GM18909 (cell line): ENCODE data around the gene ANTKMT.
"Not testable (repeated sequence)": the region's sequence is repeated elsewhere in the genome, so short reads cannot be mapped to it uniquely, and the experiment has no call there.

ENCODE experiments used
- ATAC-seq: cut with Tn5 transposase; IDR thresholded peaks from one replicate; pipeline ENCODE4 v1.9.1; 2021; ENCODE audit warnings: mild to moderate bottlenecking; ENCODE audit not compliant: unreplicated experiment, poor library complexity

The ANTKMT gene

DNA sequence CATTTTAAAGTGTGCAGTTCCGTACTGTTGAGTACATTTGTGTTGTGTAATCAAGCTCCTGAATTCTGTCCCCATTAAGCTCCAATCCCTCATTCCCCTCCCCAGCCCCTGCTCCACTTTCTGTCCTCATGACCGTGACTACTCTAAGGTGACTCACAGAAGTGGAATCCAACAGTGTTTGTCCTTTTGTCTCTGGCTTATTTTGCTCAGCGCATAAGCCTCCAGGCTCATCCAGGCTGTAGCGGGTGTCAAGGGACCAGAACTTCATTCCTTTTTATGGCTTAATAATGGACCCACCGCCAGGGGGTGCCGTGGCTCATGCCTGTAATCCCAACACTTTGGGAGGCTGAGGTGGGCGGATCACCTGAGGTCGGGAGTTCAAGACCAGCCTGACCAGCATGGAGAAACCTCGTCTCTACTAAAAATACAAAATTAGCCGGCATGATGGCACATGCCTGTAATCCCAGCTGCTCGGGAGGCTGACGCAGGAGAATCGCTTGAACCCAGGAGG, 8.2 kb upstream of the ANTKMT start:
- ATAC-seq, result not testable (repeated sequence)

DNA sequence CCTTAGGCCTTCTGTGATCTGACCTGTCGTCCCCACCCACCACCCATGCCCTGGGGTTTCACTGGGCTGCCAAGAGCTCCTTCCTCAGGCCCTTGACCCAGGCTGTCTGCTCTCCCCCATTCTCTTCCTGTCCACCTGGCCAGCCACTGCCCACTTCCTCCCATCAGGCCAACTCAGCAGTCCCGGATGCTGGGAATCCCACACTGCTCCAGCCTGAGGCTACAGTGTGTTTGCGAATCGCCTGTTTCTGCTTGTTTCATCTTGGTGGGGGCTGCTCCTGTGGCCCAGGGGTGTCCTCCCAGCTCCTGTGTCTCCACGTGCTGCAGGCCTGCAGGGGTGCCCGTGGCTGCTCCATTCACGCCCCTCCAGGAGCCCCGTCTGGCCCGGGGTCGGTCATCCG, 6.9 kb upstream of the ANTKMT start:
- no peak for ATAC-seq

GRCh38 chr16:714558-715476, 6.1 kb upstream of the ANTKMT start, which contains the start of gene METRN:
Gene METRN, plus strand, starts transcription at chr16:715118. Its CDS starts 172 bp downstream, at chr16:715290.
- ATAC-seq, result peak; percentile 79

DNA sequence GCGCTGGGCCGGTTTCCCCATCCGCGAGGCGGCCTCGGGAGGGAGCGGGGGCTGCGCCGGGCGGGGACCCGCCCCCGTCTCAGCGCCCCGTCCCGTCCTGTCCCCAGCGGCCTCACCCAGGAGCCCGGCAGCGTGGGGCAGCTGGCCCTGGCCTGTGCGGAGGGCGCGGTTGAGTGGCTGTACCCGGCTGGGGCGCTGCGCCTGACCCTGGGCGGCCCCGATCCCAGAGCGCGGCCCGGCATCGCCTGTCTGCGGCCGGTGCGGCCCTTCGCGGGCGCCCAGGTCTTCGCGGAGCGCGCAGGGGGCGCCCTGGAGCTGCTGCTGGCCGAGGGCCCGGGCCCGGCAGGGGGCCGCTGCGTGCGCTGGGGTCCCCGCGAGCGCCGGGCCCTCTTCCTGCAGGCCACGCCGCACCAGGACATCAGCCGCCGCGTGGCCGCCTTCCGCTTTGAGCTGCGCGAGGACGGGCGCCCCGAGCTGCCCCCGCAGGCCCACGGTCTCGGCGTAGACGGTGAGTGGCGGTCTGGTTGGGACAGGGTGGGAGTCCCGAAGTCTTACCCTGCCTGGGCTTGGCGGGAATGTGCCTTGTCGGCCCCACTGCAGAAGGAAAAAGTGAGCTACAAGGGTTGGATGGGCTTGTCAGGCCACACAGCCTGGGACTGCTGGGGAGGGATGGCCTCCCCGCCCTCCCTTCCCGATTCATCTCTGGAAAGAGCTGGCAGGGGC, 5.3 kb upstream of the ANTKMT start:
- peak; percentile 17 for ATAC-seq

DNA sequence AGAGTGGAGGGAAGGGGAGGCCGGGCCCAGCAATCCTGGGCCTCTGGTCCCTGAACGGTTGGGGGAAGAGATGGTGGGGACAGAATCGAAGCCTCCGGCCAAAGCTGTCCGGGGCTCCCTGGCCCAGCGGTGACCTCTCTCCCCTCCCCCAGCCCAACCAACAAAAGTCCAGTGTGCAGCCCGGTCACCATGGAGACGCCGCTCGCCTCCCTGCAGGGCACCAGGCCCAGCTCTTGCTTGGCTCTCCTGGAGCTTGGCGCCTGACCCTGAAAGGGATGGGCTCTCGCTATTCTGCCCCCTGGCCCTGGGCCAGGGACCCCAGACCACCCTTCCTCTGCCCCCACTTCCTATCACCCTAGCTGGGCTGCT, 4.8 kb upstream of the ANTKMT start:
- ATAC-seq, result no peak

DNA sequence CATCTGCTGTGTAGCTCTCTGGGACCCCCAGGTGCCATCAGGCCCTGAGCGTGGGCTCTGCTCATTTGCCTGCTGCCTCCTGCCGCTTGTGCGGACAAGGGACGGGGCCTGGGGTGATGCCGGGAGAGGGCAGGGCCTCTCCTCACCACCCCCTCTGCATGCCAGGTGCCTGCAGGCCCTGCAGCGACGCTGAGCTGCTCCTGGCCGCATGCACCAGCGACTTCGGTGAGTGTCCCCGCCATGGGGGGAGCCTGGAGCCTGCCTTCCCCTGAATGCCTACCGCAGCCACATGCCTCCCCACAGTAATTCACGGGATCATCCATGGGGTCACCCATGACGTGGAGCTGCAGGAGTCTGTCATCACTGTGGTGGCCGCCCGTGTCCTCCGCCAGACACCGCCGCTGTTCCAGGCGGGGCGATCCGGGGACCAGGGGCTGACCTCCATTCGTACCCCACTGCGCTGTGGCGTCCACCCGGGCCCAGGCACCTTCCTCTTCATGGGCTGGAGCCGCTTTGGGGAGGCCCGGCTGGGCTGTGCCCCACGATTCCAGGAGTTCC, 4.1 kb upstream of the ANTKMT start:
- ATAC-seq, result no peak

GRCh38 chr16:717450-718245, 3.3 kb upstream of the ANTKMT start:
- ATAC-seq, result no peak

- ATAC-seq, result no peak
Observed at GRCh38 chr16:718389-718788, 2.6 kb upstream of the ANTKMT start.

GRCh38 chr16:718922-719321, 2.0 kb upstream of the ANTKMT start:
- no peak for ATAC-seq

GRCh38 chr16:719815-720446, 1.0 kb upstream of the ANTKMT start:
- ATAC-seq, result peak; percentile 6

DNA sequence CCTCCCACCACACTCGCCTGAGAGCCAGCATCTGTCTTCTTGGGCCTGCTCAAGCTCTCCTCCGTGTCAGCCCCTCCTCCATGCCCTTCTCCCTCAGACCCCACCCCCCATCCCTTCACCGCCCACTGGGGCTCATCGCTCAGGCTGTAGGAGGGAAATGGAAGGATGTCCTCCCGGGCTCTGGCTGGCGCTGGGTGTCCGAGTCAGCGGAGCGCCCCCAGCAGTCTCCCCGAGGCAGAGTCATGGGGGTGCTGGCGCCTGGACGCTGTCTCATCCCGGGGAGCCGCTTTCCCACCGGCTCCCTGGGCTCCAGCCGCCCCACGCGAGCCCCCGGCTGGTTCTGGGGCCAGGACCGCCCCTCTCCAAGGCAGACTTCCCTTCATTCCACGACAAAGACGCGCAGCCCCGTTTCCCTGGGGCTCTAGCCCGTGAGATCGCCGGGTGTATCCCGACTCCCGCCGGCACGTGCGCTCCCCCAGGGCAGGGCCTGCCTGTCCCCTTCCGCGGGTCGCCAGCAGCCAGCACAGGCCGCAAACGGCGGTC, 428 bp upstream of the ANTKMT start:
- peak; percentile 24 for ATAC-seq

- ATAC-seq, result no peak
Observed at GRCh38 chr16:721765-722540, 1.0 kb downstream of the ANTKMT start.

DNA sequence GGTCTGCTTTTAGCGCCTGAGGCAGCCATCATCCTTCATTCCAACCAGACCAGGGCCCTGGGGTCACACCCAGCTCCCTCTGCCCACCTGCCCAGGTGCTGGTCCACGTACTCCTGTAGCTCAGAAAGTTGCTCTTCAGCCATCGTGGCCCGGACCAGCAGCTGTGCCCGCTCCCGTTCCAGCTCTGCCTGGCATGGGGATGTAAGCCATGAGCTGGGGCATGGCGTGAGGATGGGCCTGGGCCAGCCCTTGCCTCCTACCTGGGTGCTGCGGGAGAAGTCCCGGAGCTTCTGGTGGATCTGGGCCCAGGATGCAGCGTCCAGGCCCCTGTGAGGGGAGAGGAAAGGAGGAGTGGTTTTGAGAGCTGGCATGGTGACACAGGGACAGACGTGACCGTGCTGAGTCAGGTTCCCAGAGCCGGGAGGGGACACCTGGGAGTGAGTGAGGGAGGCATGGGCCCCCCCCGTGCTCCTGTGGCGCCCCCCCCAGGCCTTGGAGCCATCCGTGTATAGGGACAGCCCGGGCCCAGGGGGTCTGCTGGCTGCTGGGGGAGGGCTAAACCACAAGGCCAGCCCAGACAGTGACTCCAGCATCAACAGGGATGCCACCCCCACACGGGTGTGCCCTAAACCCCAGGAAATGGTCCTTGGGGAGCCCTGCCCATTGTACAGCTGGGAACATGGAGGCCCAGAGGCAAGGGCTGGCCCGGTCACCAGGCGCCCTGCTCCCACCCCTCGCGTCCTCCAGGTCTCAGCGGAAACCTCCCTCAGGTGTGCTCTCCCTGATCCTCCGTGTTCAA, 2.1 kb downstream of the ANTKMT start:
- no peak for ATAC-seq

- no peak for ATAC-seq
Observed at GRCh38 chr16:723695-724094, 2.7 kb downstream of the ANTKMT start.

DNA sequence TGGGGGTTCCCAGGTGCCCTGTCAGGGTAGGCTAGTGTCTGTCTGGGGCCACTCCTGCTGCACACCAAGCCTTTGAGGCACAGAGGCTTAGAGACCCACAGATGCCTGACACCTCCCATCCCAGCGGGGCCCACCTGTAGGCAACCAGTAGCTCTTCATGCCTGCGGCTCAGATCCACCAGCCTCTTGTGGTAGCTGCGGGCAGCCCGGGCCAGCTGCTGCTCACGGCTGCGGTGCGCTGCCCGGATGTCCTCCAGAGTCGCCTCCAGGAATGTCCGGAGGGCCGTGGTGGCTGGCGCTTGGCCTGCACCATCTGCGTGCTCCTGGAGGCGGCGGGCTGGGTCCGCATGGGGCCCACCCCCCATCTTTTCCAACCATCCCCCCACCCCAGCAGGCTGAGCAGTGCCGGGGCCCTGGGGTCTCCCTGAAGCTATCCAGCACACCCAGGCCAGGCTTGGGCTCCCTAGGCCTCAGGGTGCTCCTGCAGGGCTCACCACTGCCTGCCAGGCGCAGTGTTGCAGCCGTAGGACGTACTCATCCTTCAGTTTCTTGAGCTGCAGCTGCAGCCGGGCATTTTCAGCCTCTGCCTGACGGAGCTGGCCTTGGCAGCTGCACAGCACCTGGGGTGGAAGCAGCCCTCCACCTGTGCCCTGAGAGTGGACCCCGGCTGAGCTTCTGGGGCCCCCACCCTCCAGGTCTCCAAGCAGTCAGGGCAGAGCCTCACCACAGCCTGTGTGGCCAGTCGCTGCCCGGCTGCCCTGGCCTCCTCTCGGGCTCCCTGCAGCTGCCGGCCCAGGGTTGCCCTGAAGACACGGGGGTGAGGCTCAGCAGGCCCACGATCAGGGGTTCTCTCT, 3.5 kb downstream of the ANTKMT start:
- no peak for ATAC-seq

DNA sequence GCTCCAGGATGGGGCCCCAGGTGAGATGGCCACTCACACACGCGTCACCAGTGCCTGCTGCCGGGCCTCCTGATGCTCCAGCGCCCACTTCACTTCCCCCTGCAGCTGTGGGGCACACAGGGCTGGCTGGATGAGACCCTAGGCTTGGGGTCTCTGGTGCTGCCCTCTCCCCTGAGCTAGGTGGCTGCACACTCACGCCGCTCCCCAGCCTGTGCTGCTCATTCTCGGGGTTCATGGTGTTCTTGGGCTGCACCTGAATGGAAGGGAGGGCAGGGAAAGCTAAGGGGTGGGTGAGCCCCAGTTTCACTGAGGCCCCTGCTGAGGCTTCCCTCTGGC, 4.1 kb downstream of the ANTKMT start:
- ATAC-seq, result no peak
